ENCODE data around the gene OR56A1. TPM values are rescaled to one million over a fixed set of nuclear protein-coding genes. Genes with fewer than 3 reads are reported as not detected.

OR56A1 gene
- total RNA-seq, 1 experiment from 2014 or later: not detected

GRCh38 chr11:5994791-5995190 is 35.8 kb downstream of the OR56A1 start:
- DNase-seq (ENCODE audit: low read depth, low spot score) (no peak), ATAC-seq (no peak)
- TF ChIP-seq REST (IDR thresholded peaks at IDR 0.05; ENCODE audit: insufficient read depth in 1 of 2, low read depth in 2 of 2, low read length in 1 of 2): no peak
- no peak for TF ChIP-seq CTCF (IDR thresholded peaks at IDR 0.05)
- no peak for TF ChIP-seq POLR2AphosphoS5 (IDR thresholded peaks at IDR 0.05; ENCODE audit: low read depth, low read length)
- TF ChIP-seq TCF7L2 (IDR thresholded peaks at IDR 0.05; ENCODE audit: low read depth, low read length): no peak
- no peak for TF ChIP-seq SIN3A (IDR thresholded peaks at IDR 0.05; ENCODE audit: borderline replicate concordance, insufficient read depth, low read depth, low read length)
- intact Hi-C loops (cut with micrococcal nuclease; ENCODE audit: unreplicated experiment) (no loop called here), in situ Hi-C loops (cut with HindIII; ENCODE audit: low pct_unique_long_range_greater_than_20kb, low sequenced_read_pairs) (no loop called here)
- Histone ChIP-seq H3K4me3 (ENCODE audit: low read depth in 2 of 2, low read length in 2 of 2) (no peak overlapping the region), H3K27ac (ENCODE audit: low read length) (no peak overlapping the region), H3K27me3 (ENCODE audit: control insufficient read depth, insufficient read depth, low read length) (peaks cover 6% of the 10 kb centered on the region; the same call in 1 of the 2 replicates), H3K9me3 (ENCODE audit: control insufficient read depth, insufficient read depth, low read depth, low read length) (no peaks in the 10 kb centered on the region), H3K4me1 (ENCODE audit: control insufficient read depth, insufficient read depth, low read length) (no peaks in the 10 kb centered on the region), H3K36me3 (ENCODE audit: control insufficient read depth, insufficient read depth, low read length) (no peaks in the 10 kb centered on the region)
- BruUV-seq (replicated peaks): no TSS peak
- ChIA-PET CTCF (no interaction called here), POLR2A (interaction anchor here (0.6 kb wide), 1 partner anchor 320 kb away, joined by 3 read pairs; no protein-coding TSS in a partner anchor)

- H3K27ac ChIP-seq (ENCODE audit: low read length): no peak overlapping the region
- no peaks in the 10 kb centered on the region for H3K36me3 ChIP-seq (ENCODE audit: control insufficient read depth, insufficient read depth, low read length)
- POLR2A ChIA-PET: no interaction called here
- BruUV-seq (replicated peaks): no TSS peak
- peak; percentile 84 for ATAC-seq
- no peak for DNase-seq (ENCODE audit: low read depth, low spot score)
- CTCF ChIA-PET: interaction anchor here (0.5 to 0.6 kb wide), 2 partner anchors 308 to 1852 kb away, joined by 4 to 5 read pairs; no protein-coding TSS in a partner anchor
- H3K4me1 ChIP-seq (ENCODE audit: control insufficient read depth, insufficient read depth, low read length): no peaks in the 10 kb centered on the region
- H3K27me3 ChIP-seq (ENCODE audit: control insufficient read depth, insufficient read depth, low read length): peaks cover 4% of the 10 kb centered on the region
- no peak for TF ChIP-seq TCF7L2 (IDR thresholded peaks at IDR 0.05; ENCODE audit: low read depth, low read length)
- peak; percentile 79 for TF ChIP-seq CTCF (IDR thresholded peaks at IDR 0.05)
- in situ Hi-C loops (cut with HindIII; ENCODE audit: low pct_unique_long_range_greater_than_20kb, low sequenced_read_pairs): no loop called here
- intact Hi-C loops (cut with micrococcal nuclease; ENCODE audit: unreplicated experiment): no loop called here
- H3K9me3 ChIP-seq (ENCODE audit: control insufficient read depth, insufficient read depth, low read depth, low read length): no peaks in the 10 kb centered on the region
- no peak overlapping the region for H3K4me3 ChIP-seq (ENCODE audit: low read depth in 2 of 2, low read length in 2 of 2)
Measured at GRCh38 chr11:5992604-5993251, 37.8 kb downstream of the OR56A1 start.
